Choroid plexus epithelial cell (primary cell): ENCODE data around the gene PTPDC1.

Experiments
- DNase-seq: peaks from one replicate; pipeline ENCODE4 v3.0.0-alpha.2; 2010; ENCODE audit warnings: low read depth
- H3K4me3 ChIP-seq: 2 replicates; pipeline ENCODE4 v1.5.1; 2011; ENCODE audit warnings: low read depth, mild to moderate bottlenecking, control low read depth, low read length, moderate library complexity
- TF ChIP-seq, protein P1 (sequence below): conservative IDR thresholded peaks from 2 replicates; pipeline ENCODE4 v1.5.1; 2011; ENCODE audit warnings: low read depth, mild to moderate bottlenecking, control low read depth, inconsistent platforms, low read length, moderate library complexity

The PTPDC1 gene

DNA sequence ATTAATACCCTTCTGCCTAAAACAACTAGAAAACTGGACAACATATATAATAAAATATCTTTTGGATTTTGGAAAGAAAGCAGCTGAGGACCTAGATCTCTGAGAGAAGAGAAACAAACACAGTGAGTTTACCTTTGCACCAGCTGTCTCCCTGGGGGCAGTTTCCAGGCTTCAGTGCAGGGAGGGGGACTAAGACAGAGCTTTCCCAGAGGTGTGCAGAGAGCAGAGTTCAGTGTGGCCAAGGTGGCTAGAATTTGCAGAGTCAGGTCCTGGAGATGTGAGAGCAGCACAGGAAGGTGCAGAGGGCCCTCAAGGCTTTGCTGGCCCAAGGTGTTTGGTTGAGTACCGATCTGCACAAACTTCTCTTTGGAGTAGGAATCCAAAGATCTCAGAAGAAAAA is 26.3 kb upstream of the PTPDC1 start:
- no peak overlapping the region for H3K4me3 ChIP-seq
- TF ChIP-seq, protein P1, sequence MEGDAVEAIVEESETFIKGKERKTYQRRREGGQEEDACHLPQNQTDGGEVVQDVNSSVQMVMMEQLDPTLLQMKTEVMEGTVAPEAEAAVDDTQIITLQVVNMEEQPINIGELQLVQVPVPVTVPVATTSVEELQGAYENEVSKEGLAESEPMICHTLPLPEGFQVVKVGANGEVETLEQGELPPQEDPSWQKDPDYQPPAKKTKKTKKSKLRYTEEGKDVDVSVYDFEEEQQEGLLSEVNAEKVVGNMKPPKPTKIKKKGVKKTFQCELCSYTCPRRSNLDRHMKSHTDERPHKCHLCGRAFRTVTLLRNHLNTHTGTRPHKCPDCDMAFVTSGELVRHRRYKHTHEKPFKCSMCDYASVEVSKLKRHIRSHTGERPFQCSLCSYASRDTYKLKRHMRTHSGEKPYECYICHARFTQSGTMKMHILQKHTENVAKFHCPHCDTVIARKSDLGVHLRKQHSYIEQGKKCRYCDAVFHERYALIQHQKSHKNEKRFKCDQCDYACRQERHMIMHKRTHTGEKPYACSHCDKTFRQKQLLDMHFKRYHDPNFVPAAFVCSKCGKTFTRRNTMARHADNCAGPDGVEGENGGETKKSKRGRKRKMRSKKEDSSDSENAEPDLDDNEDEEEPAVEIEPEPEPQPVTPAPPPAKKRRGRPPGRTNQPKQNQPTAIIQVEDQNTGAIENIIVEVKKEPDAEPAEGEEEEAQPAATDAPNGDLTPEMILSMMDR = no peak
- no peak for DNase-seq

DNA sequence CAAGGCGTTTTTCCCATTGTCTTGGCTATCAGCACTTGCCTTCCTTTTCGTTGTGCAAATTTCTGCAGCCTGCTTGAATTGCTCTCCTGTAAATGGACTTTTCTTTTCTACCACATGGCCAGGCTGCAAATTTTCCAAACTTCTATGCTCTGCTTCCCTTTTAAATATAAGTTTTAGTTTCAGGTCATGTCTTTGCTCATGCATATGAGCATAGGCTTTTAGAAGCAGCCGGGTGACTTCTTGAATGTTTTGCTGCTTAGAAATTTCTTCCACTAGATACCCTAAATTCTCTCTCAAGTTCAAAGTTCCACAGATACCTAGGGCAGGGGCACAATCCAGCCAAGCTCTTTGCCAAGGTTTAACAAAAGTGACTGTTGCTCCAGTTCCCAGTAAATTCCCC is 22.4 kb upstream of the PTPDC1 start:
- DNase-seq = no peak
- no peak overlapping the region for H3K4me3 ChIP-seq
- TF ChIP-seq, protein P1 = no peak

DNA sequence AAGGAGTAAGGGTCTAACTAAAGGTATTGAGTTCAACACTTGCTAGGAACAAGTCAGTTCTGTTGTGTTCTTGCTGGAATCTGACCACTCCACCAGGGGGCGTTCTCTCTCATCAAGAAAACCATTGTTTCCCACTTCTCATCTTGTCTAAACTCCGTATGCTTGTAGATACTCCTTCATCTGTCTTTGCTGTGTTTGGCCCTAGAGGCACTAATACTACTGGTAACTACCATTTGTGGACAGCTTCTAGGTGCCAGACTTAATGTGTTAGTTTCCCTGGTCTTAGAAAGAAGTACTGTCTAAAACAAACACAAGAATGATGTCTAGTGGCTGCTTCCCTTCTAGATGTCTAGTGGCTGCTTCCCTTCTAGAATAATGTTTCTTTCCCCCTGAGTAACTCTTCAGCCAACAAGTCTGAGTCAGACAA is 18.7 kb upstream of the PTPDC1 start:
- TF ChIP-seq, protein P1 = peak; percentile 89
- H3K4me3 ChIP-seq = no peak overlapping the region
- DNase-seq = peak; percentile 97

DNA sequence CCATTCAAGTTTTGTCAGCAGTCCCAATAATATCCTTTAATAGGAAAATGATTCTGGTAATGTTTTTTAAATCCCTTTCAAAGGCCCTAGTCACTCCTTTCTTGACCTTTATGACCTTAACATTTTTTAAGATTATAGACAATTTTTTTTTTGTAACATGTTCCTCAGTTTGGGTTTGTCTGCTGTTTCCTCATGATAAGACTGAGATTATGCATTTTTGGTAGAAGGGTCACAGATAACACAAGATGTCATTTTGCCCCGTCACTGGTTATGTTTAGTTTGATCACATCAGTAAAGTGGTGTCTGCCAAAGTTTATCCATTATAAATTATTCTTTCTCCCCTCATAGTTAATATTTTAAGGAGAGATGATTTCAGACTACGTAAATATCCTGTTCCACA is 16.0 kb upstream of the PTPDC1 start:
- no peak overlapping the region for H3K4me3 ChIP-seq
- TF ChIP-seq, protein P1 = no peak
- no peak for DNase-seq

GRCh38 chr9:94076557-94076956 is 7.7 kb upstream of the PTPDC1 start:
- TF ChIP-seq, protein P1 = no peak
- H3K4me3 ChIP-seq = no peak overlapping the region
- DNase-seq = no peak

DNA sequence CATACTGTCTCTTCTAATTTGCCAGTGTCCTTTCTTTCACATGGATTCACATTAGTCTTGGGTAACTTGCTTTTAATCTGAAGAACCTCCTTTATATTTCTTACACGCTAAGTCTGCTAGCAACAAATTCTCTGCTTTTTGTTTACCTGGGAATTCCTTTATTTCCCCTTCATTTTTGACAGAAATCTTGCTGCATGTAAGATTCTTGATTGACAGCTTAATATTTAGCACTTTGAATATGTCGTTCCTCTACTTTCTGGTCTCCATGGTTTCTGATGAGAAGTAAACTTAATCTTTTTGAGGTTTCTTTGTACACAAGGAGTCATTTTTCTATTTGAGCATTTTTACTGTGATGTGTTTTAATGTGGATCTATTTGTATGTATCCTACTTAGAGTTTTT is 6.2 kb upstream of the PTPDC1 start:
- DNase-seq = no peak
- TF ChIP-seq, protein P1 = no peak

DNA sequence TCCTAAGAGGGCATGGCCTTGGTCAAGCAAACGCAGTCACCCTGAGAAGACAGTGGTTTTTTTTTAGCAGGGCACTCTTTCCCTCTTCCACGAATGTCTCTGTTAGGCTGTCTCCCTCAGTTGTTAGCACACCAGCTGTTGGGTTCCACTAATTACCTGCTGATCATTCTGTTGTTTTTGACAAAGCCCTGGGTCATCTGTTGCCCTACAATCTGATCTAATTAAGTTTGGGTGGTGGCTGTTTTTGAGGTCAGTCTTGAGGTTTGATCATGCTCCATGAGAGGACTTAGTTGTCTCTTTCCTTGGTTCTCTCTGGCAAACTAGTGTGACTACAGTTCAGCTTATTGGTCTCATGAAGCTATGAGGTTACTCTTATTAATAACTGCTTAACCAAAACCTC is 5.0 kb upstream of the PTPDC1 start:
- DNase-seq = no peak
- TF ChIP-seq, protein P1 = no peak
- no peak overlapping the region for H3K4me3 ChIP-seq

More for the DNA sequence above, 6.2 kb upstream of the PTPDC1 start:
- no peak overlapping the region for H3K4me3 ChIP-seq
